Measurements from ENCODE around the gene PROK1.

DNA sequence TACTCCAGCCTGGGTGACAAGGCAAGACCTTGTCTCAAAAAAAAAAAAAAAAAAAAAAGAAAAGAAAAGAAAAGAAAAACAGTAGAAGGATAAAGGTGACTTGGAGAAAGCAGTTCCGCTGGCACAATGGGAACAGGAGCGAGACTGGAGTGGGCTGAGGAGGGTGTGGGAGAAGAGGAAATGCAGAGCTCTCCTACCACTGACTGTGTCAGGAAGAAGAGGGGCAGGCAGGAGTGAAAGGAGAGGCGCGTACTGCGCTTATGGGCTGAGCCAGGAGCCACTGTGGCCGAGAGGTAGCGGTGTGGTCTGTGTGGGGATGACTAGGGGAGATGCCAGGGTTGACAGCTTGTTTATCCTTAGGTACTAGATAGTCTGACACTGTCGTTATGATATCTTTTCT is 6.4 kb upstream of the PROK1 start:
- TF ChIP-seq CTCF (IDR thresholded peaks at IDR 0.05), result no peak
- TF ChIP-seq POLR2A (IDR thresholded peaks at IDR 0.05), result no peak
